Stimulated activated CD4-positive, alpha-beta T cell treated with anti-CD3 and anti-CD28 coated beads, Interleukin-4, amount 100 ng/mL, for 24 hours (primary cell): ENCODE measurements around the gene OR9A4.

Experiments
- DNase-seq: peaks from one replicate; pipeline ENCODE4 v3.0.0-alpha.2; 2020

Gene OR9A4

GRCh38 chr7:141949451-141949850 is 33.3 kb downstream of the OR9A4 start:
- no peak for DNase-seq

DNA sequence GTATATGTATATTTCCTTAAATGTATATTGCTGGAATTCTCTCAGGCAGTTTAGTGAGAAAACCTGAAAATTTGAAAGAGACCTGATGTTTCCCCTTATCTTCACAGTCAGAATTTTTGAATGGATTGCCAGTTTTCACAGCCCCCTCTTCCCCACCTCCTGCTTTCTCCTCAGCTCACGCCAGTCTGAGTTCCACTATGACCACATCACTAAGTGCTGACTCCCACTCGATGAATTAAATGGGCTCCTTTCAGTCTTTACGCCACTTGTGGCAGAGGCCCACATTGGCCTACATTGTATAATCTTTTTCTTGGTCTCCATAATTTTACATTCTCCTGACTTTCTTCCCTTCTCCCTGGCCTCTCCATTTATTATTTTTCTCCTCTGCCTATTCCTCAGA is 33.7 kb downstream of the OR9A4 start:
- DNase-seq, result no peak

DNA sequence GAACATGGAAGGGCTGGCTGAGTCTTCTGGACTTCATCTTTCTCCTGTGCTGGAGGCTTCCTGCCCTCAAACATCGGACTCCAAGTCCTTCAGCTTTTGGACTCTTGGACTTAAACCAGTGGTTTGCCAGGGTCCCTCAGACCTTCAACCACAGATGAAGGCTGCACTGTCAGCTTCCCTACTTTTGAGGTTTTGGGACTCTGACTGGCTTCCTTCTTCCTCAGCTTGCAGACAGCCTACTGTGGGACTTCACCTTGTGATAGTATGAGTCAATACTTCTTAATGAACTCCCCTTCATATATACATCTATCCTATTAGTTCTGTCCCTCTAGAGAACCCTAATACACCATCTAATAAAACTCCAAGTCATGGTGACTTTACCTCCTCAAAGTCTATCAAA is 34.6 kb downstream of the OR9A4 start:
- no peak for DNase-seq

- no peak for DNase-seq
Measured at GRCh38 chr7:141952461-141952860, 36.3 kb downstream of the OR9A4 start.

- no peak for DNase-seq
Measured at GRCh38 chr7:141954334-141954733, 38.1 kb downstream of the OR9A4 start.

DNA sequence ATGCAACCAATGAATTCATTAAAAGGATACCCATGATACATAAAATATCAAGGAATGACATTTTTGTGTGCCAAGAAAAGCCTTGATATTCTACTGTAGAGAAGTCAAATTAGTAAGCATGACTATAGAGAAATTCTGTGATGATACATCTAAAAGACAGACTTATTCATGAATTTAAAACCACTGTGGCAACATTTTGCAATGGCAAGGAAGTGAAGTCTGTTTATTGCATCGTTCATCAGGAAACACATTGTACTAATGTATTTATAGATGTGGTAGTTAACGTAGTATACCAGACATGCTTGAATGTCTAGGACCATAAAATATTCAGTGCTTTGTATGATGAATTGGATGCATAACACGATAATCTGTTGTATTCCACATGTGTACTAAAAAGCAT is 39.9 kb downstream of the OR9A4 start:
- no peak for DNase-seq

DNA sequence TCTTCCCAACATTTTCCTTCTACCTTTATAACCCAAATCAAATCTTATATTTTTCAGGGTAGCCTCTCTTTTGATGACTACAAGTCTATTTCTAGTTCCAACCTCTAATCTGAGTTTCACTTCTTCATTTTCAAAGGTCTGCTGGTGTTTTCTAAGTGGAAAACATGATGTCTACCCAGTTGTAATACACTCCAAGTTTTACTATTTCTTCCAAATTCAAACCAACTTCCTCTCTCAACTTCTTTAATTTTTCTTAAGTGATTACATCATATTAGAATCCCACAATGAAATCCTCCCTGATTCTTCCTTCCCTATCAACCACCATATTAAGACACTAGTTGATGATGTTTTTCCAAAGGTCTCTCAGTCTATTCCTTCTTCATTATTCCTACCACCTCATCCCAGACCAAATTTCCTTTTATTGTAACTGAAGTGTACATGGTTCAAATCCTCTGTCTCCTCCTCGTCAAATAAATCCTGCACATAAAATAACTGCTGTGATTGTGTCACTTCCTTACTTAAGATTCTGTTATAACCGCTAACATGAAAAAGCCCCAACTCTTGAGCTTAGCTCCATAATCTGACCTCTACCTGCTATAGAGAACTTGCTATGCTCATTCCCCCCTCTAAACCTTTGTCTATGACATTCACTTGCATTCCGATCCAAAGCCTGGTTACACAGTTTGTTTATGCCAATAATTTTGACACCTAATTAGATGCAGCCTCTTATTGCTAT is 44.7 kb downstream of the OR9A4 start:
- DNase-seq, result no peak
